Measurements from ENCODE around the gene BMP7. TPM values are rescaled to one million over a fixed set of nuclear protein-coding genes. Genes with fewer than 3 reads are reported as not detected.

BMP7 gene
- total and polyA plus RNA-seq, 9 of the 15 experiments (the other 6 are each of a cell fraction or from before 2014, with no cell fraction given) = 0.18 TPM; not detected in 8

GRCh38 chr20:57159945-57160610 lies 106.4 kb downstream of the BMP7 start (continued):
- TF ChIP-seq EHMT2 (IDR thresholded peaks at IDR 0.05) (no peak), PML (IDR thresholded peaks at IDR 0.05; ENCODE audit: low read length) (no peak), FOSL1 (tag; conservative IDR thresholded peaks at IDR 0.05) (no peak)

DNA sequence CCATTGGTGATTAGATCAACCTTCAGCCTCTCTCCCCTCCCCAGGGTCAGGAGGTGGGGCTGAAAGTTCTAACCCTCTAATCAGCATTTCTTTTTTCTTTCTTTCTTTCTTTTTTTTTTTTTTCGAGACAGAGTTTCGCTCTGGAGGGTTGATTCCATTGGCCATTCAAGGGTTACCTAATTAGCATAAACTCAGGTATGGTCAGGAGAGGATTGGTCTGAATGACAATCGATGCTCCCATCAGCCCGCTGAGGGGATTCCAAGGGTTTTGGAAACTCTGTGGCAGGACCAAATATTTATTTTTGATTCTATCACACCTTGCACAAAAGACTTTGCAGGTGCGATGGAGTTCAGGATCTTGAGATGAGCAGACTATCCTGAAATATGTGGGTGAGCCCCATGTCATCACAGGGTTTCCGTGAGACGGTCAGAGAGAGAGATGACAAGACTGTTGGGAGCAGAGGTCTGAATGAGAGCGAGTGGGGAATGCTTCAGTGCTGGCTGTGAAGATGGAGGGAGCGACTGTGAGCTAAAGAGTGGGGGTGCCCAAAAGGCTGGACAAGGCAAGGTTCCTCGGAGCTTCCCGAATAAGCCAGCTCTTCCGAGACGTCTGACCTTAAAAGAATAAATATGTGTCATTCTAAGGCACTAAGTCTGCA lies 107.1 kb downstream of the BMP7 start:
- intact Hi-C loops (cut with micrococcal nuclease) (no loop called here), in situ Hi-C loops (cut with MboI) (no loop called here)
- H2AFZ ChIP-seq (ENCODE audit: low read depth, low read length) = no peak overlapping the region
- no peak for DNase-seq (ENCODE audit: extremely low read depth in 1 of 4, low spot score in 3 of 4)
- H3K4me2 ChIP-seq (ENCODE audit: insufficient read depth, low read length) = no peak overlapping the region
- no peaks in the 10 kb centered on the region for H3K9me3 ChIP-seq (replicated peaks; ENCODE audit: control insufficient read depth, insufficient read depth, low read depth, low read length)
- no peaks in the 10 kb centered on the region for H3K4me1 ChIP-seq (replicated peaks in 1 of 2; ENCODE audit: control insufficient read depth in 2 of 2, insufficient read depth in 2 of 2, low read length in 2 of 2)
- no peak overlapping the region for H3K27ac ChIP-seq (ENCODE audit: extremely low read depth, low read depth, low read length)
- ATAC-seq = no peak
- no peaks in the 10 kb centered on the region for H3K9me1 ChIP-seq (ENCODE audit: control insufficient read depth, insufficient read depth, low read length)
- TF ChIP-seq ZNF134 (CRISPR knock-in tag; conservative IDR thresholded peaks at IDR 0.05) = no peak
- TF ChIP-seq PHB2 (IDR thresholded peaks at IDR 0.05; ENCODE audit: low read depth) = no peak
- TF ChIP-seq TOE1 (IDR thresholded peaks at IDR 0.05; ENCODE audit: borderline replicate concordance) = no peak
- no peak for TF ChIP-seq TOE1 (CRISPR knock-in tag; IDR thresholded peaks at IDR 0.05; ENCODE audit: borderline replicate concordance, low read depth)
- no peak for TF ChIP-seq ZKSCAN3 (CRISPR knock-in tag; IDR thresholded peaks at IDR 0.05)
- TF ChIP-seq ZNF764 (CRISPR knock-in tag; IDR thresholded peaks at IDR 0.05; ENCODE audit: low read depth) = no peak
- TF ChIP-seq POLR2G (IDR thresholded peaks at IDR 0.05; ENCODE audit: low read depth, low read length) = no peak
- TF ChIP-seq, protein P1, sequence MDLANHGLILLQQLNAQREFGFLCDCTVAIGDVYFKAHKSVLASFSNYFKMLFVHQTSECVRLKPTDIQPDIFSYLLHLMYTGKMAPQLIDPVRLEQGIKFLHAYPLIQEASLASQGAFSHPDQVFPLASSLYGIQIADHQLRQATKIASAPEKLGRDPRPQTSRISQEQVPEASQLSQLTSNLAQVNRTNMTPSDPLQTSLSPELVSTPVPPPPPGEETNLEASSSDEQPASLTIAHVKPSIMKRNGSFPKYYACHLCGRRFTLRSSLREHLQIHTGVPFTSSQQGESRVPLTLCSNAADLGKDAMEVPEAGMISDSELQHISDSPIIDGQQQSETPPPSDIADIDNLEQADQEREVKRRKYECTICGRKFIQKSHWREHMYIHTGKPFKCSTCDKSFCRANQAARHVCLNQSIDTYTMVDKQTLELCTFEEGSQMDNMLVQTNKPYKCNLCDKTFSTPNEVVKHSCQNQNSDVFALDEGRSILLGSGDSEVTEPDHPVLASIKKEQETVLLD (IDR thresholded peaks at IDR 0.05) = no peak
- TF ChIP-seq ZNF282 (CRISPR knock-in tag; IDR thresholded peaks at IDR 0.05) = no peak
- peak in 1 of 3 experiments; percentile 93; a peak in 2 of 6 replicates for TF ChIP-seq ZBTB11 (CRISPR knock-in tag; IDR thresholded peaks at IDR 0.05)
- TF ChIP-seq EWSR1 (IDR thresholded peaks at IDR 0.05; ENCODE audit: borderline replicate concordance, low read depth, partially characterized antibody) = peak; percentile 88
- CTCF ChIA-PET (ENCODE audit: low intra/inter-chr PET ratio) = no interaction called here
- no peak overlapping the region for H3K9ac ChIP-seq (ENCODE audit: insufficient read depth in 1 of 2, low read depth in 2 of 2, low read length in 2 of 2)
- H3K4me3 ChIP-seq = no peak overlapping the region
- peaks cover 10 to 60% of the 10 kb centered on the region in 2 experiments; a peak in 4 of 5 replicates for H3K27me3 ChIP-seq (ENCODE audit: control insufficient read depth in 2 of 2, insufficient read depth in 2 of 2, low read length in 2 of 2)
- H4K20me1 ChIP-seq (replicated peaks; ENCODE audit: control insufficient read depth, insufficient read depth, low read length) = no peaks in the 10 kb centered on the region
- H3K36me3 ChIP-seq (ENCODE audit: control insufficient read depth, insufficient read depth, low read length) = no peaks in the 10 kb centered on the region
- 1% methylated on average over 13 of the region's 13 CpGs for WGBS (ENCODE audit: insufficient coverage, low coverage, missing lambda C conversion rate)
- no peaks in the 10 kb centered on the region for H3K79me2 ChIP-seq (ENCODE audit: control insufficient read depth, insufficient read depth, low read length)
- no peak for FAIRE-seq
- no TSS peak for BruUV-seq (replicated peaks)
- POLR2A ChIA-PET = interaction anchor here (0.6 kb wide), 1 partner anchor 318 kb away, joined by 3 read pairs; no protein-coding TSS in a partner anchor

Measured in K562 (cell line).